Pancreas (tissue), 10 donors: ENCODE results near the gene ADAMTS6. TPM values are rescaled to one million over a fixed set of nuclear protein-coding genes. Genes with fewer than 3 reads are reported as not detected.
A peak's percentile ranks its signal among the peaks of the same experiment; 100 is the strongest.

Experiments used
- ATAC-seq, 4 donors: fragments of 200-7000 bp; cut with Tn5 transposase; one replicate each; pipeline versions ENCODE4 v1.8.0 to v1.9.1; 2020; ENCODE audit warnings: mild to moderate bottlenecking in 4 of 4, moderate library complexity in 4 of 4
- DNase-seq, 6 donors: peaks; one replicate each; pipeline ENCODE4 v3.0.0-alpha.2; 2020
- FAIRE-seq: peaks from 2 replicates; lab custom pipeline; 2012; peaks lifted over from hg19 to GRCh38; lab: Jason Lieb, UNC
- H3K27ac ChIP-seq, 4 donors: fragments of 200-600 bp; sonication (generic); 1 replicate in 3 of 4; 2 replicates in 1 of 4; pipeline versions ENCODE4 v1.5.0 to v1.8.0; 2020
- H3K27me3 ChIP-seq, 4 donors: fragments of 200-600 bp; one replicate each; pipeline ENCODE4 v1.8.0; 2021
- H3K36me3 ChIP-seq, 3 donors: fragments of 200-600 bp; sonication (generic) in 1 of 3; one replicate each; pipeline versions ENCODE4 v1.5.0 to v1.8.0; 2020 to 2021
- H3K4me1 ChIP-seq, 3 donors: fragments of 200-600 bp; one replicate each; pipeline ENCODE4 v1.8.0; 2021
- H3K4me3 ChIP-seq, 4 donors: fragments of 200-600 bp; sonication (generic) in 2 of 4; one replicate each; pipeline versions ENCODE4 v1.5.0 to v1.8.0; 2020 to 2021
- H3K9me3 ChIP-seq, 4 donors: fragments of 200-600 bp; one replicate each; pipeline ENCODE4 v1.8.0; 2021
- WGBS, 2 donors: extraction: QIAGEN DNeasy Blood & Tissue Kit; methylation state at CpG; one replicate each; pipeline ENCODE4 v1.1.7; 2013; 5-methylcytosine and 5-hydroxymethylcytosine counted together
- intact Hi-C, 3 donors: fragments of 100-400 bp; cut with DNase I; formaldehyde crosslinking; loops; one replicate each; pipeline versions ENCODE4 v1.11.1 to v1.14.2; 2022
- polyA plus RNA-seq, 2 donors: library from polyadenylated mRNA; stranded (reverse); fragments of 200-250 nt; gene quantifications; one replicate each; pipeline ENCODE4 v1.2.3, GENCODE V29; 2013
- total RNA-seq, 6 donors: library from RNA; stranded (reverse); fragmentation: NEBNext Ultra II Directional in 4 of 6; extraction: Animal tissue kit (Norgen Biotek cat#: 25700) in 4 of 6; gene quantifications; one replicate each; pipeline versions ENCODE4 v1.2.1 to v1.2.4, GENCODE V29; 2021 to 2023
- TF ChIP-seq, protein P1 (sequence below), 4 donors: fragments of 200-600 bp; sonication (generic) in 3 of 4; IDR thresholded peaks; one replicate each; pipeline versions ENCODE4 v1.5.0 to v1.8.0; 2021; ENCODE audit warnings: antibody characterized with exemption in 4 of 4
- donor health status: healthy with polysubstance abuse.
- donor health status: DM: no; HTN: no; CAD: no; lungs with moderate emphysema.
- donor health status: DM: no; HTN: no; CAD: no.
- donor health status: control.
- donor health status: control.
- donor health status: Bipolar disorder and iron deficiency.
- donor health status: DM: yes; HTN: yes; CAD: no.
- donor health status: DM: no; HTN: no; CAD: no.
- donor health status: DM: no; HTN: no; CAD: no.
- donor health status: DM: yes; HTN: yes; CAD: no.

ADAMTS6 gene
- total and polyA plus RNA-seq, 8 donors = 0.14 to 0.70 (median 0.30) TPM

DNA sequence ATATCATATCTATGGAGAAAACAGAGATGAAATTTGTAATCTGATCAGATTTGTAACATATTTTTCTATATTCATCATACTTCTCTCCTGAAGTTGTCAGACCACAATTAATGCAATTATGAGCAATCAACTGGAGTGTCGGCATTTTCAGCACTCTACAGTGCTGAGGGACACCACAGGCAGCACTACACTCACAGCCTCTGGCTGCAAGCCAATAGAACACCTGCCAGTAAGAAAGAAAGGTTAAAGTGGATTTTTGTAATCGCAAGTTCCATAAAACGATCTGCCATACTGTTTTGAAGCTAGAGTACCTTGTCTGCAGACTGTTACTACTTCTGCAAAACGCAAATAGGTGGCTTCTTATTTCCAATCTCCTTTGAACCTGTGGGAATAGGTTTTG lies 147.6 kb downstream of the ADAMTS6 start:
- intact Hi-C loops = no loop called here
- TF ChIP-seq, protein P1, sequence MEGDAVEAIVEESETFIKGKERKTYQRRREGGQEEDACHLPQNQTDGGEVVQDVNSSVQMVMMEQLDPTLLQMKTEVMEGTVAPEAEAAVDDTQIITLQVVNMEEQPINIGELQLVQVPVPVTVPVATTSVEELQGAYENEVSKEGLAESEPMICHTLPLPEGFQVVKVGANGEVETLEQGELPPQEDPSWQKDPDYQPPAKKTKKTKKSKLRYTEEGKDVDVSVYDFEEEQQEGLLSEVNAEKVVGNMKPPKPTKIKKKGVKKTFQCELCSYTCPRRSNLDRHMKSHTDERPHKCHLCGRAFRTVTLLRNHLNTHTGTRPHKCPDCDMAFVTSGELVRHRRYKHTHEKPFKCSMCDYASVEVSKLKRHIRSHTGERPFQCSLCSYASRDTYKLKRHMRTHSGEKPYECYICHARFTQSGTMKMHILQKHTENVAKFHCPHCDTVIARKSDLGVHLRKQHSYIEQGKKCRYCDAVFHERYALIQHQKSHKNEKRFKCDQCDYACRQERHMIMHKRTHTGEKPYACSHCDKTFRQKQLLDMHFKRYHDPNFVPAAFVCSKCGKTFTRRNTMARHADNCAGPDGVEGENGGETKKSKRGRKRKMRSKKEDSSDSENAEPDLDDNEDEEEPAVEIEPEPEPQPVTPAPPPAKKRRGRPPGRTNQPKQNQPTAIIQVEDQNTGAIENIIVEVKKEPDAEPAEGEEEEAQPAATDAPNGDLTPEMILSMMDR (IDR thresholded peaks at IDR 0.05) = no peak
- H3K36me3 ChIP-seq = no peaks in the 10 kb centered on the region
- DNase-seq = peak; percentile 35 to 57 (median 48)
- FAIRE-seq = no peak
- ATAC-seq = peak; percentile 58 to 84 (median 78)
- peak overlapping the region in 1 of 4 donors; percentile 11 for H3K4me3 ChIP-seq
- 13 to 16% methylated on average over 4 of the region's 4 CpGs for WGBS, 2 donors
- no peaks in the 10 kb centered on the region for H3K9me3 ChIP-seq
- H3K4me1 ChIP-seq = no peaks in the 10 kb centered on the region
- no peaks in the 10 kb centered on the region for H3K27me3 ChIP-seq
- no peak overlapping the region for H3K27ac ChIP-seq

- ATAC-seq = no peak
Measured at GRCh38 chr5:65332591-65332990, 149.1 kb downstream of the ADAMTS6 start.

DNA sequence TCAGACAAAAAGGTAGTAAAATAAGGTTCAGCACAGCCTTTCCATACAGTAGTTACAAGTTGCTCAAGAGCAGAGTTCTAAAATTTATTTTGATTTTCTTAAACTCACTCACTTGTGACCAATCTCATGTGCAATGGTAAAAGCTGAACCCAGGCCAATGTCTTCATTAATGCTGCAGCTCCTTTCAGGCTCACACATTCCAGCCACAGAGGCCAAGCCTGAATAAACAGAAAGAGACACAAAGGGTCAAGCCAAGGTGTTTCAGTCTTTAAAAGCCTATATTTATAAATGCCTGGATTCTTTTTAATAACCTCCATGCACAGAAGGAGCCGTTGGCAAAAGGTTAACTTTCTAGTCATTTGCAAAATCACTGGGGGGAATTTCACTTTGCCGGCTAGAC lies 152.5 kb downstream of the ADAMTS6 start:
- Histone ChIP-seq H3K9me3 (no peaks in the 10 kb centered on the region), H3K4me3 (no peak overlapping the region), H3K36me3 (no peaks in the 10 kb centered on the region), H3K27me3 (no peaks in the 10 kb centered on the region), H3K27ac (no peak overlapping the region), H3K4me1 (no peaks in the 10 kb centered on the region)
- FAIRE-seq = no peak
- no peak for ATAC-seq
- TF ChIP-seq, protein P1 (IDR thresholded peaks at IDR 0.05) = no peak
- intact Hi-C loops = no loop called here
- WGBS, 2 donors = 34 to 47% methylated on average over 2 of the region's 2 CpGs
- no peak for DNase-seq

More at GRCh38 chr5:65332591-65332990, 149.1 kb downstream of the ADAMTS6 start:
- WGBS, 2 donors = 60 to 65% methylated on average over 1 of the region's 1 CpG
- intact Hi-C loops = no loop called here
- TF ChIP-seq, protein P1 (IDR thresholded peaks at IDR 0.05) = no peak
- no peak for FAIRE-seq
- H3K4me3 ChIP-seq = no peak overlapping the region
- H3K4me1 ChIP-seq = no peaks in the 10 kb centered on the region
- no peaks in the 10 kb centered on the region for H3K27me3 ChIP-seq
- DNase-seq = no peak
- no peaks in the 10 kb centered on the region for H3K36me3 ChIP-seq
- no peaks in the 10 kb centered on the region for H3K9me3 ChIP-seq
- H3K27ac ChIP-seq = no peak overlapping the region

GRCh38 chr5:65327582-65327981 lies 154.1 kb downstream of the ADAMTS6 start:
- DNase-seq = no peak
- no peak for ATAC-seq
- Histone ChIP-seq H3K36me3 (no peaks in the 10 kb centered on the region), H3K27me3 (no peaks in the 10 kb centered on the region), H3K4me1 (no peaks in the 10 kb centered on the region), H3K27ac (no peak overlapping the region), H3K4me3 (no peak overlapping the region), H3K9me3 (no peaks in the 10 kb centered on the region)
- 22 to 27% methylated on average over 1 of the region's 1 CpG for WGBS, 2 donors
- FAIRE-seq = no peak
- intact Hi-C loops = no loop called here
- TF ChIP-seq, protein P1 (IDR thresholded peaks at IDR 0.05) = no peak

- Histone ChIP-seq H3K4me3 (no peak overlapping the region), H3K9me3 (no peaks in the 10 kb centered on the region), H3K27ac (no peak overlapping the region), H3K27me3 (no peaks in the 10 kb centered on the region), H3K36me3 (no peaks in the 10 kb centered on the region), H3K4me1 (no peaks in the 10 kb centered on the region)
- ATAC-seq (no peak), FAIRE-seq (no peak), DNase-seq (no peak)
- intact Hi-C loops = no loop called here
- 77 to 83% methylated on average over 1 of the region's 1 CpG for WGBS, 2 donors
- TF ChIP-seq, protein P1 (IDR thresholded peaks at IDR 0.05) = no peak
Measured at GRCh38 chr5:65326922-65327321, 154.8 kb downstream of the ADAMTS6 start.
